Esophagus squamous epithelium (tissue), 4 donors: ENCODE measurements around the gene NPM1.

Experiments used
- POLR2A ChIP-seq, 4 donors: fragments of 450-650 bp; IDR thresholded peaks; one replicate each; pipeline ENCODE4 v1.6.1; 2017; ENCODE audit warnings: antibody characterized with exemption in 4 of 4, mild to moderate bottlenecking in 4 of 4, moderate library complexity in 3 of 4
- TF ChIP-seq, protein P1 (sequence below), 6 experiments: fragments of 450-650 bp in 4 of 6; fragments of 200-600 bp in 2 of 6; sonication (generic) in 2 of 6; IDR thresholded peaks; one replicate each; pipeline ENCODE4 v1.5.1; 2016 to 2019; ENCODE audit warnings: antibody characterized with exemption in 6 of 6, mild to moderate bottlenecking in 4 of 6, moderate library complexity in 4 of 6

DNA sequence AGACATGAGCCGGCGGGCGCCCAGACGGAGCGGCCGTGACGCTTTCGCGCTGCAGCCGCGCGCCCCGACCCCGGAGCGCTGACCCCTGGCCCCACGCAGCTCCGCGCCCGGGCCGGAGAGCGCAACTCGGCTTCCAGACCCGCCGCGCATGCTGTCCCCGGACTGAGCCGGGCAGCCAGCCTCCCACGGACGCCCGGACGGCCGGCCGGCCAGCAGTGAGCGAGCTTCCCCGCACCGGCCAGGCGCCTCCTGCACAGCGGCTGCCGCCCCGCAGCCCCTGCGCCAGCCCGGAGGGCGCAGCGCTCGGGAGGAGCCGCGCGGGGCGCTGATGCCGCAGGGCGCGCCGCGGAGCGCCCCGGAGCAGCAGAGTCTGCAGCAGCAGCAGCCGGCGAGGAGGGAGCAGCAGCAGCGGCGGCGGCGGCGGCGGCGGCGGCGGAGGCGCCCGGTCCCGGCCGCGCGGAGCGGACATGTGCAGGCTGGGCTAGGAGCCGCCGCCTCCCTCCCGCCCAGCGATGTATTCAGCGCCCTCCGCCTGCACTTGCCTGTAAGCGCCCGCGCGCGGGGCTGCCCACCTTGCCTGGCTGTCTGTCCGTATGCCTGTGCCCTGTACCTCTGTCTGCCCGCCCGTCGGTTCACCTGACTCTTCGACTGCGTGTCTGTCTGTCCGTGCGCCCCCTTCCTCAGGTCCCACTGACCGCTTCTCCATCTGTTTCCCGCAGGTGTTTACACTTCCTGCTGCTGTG is 32.2 kb downstream of the NPM1 start:
- TF ChIP-seq, protein P1, sequence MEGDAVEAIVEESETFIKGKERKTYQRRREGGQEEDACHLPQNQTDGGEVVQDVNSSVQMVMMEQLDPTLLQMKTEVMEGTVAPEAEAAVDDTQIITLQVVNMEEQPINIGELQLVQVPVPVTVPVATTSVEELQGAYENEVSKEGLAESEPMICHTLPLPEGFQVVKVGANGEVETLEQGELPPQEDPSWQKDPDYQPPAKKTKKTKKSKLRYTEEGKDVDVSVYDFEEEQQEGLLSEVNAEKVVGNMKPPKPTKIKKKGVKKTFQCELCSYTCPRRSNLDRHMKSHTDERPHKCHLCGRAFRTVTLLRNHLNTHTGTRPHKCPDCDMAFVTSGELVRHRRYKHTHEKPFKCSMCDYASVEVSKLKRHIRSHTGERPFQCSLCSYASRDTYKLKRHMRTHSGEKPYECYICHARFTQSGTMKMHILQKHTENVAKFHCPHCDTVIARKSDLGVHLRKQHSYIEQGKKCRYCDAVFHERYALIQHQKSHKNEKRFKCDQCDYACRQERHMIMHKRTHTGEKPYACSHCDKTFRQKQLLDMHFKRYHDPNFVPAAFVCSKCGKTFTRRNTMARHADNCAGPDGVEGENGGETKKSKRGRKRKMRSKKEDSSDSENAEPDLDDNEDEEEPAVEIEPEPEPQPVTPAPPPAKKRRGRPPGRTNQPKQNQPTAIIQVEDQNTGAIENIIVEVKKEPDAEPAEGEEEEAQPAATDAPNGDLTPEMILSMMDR (IDR thresholded peaks at IDR 0.05), result no peak
- TF ChIP-seq POLR2A (IDR thresholded peaks at IDR 0.05), result no peak
